OCI-LY1 (cell line): ENCODE results near the gene MIS18BP1.

ENCODE experiments used
- H2AFZ ChIP-seq: fragments of 200-600 bp; sonication (generic), shearing (Covaris generic); 2 replicates; pipeline ENCODE4 v1.6.0; 2014; ENCODE audit warnings: antibody characterized with exemption, mild to moderate bottlenecking, low read length
- H3F3A ChIP-seq: fragments of 200-600 bp; sonication (generic), shearing (Covaris generic); 2 replicates; pipeline ENCODE4 v1.6.0; 2014; ENCODE audit warnings: mild to moderate bottlenecking, antibody characterized with exemption, low read length, moderate library complexity; ENCODE audit not compliant: insufficient read depth
- H3K27ac ChIP-seq: fragments of 200-600 bp; sonication (generic); 2 replicates; pipeline ENCODE4 v1.5.1; 2014; ENCODE audit warnings: low read length, mixed run types, mild to moderate bottlenecking, low read depth; ENCODE audit not compliant: poor library complexity, severe bottlenecking
- H3K27me3 ChIP-seq: fragments of 200-600 bp; sonication (generic); 2 replicates; pipeline ENCODE4 v1.6.0; 2014; ENCODE audit warnings: antibody characterized with exemption, mild to moderate bottlenecking, low read length, moderate library complexity; ENCODE audit not compliant: insufficient read depth
- H3K36me3 ChIP-seq: fragments of 200-600 bp; sonication (generic); 2 replicates; pipeline ENCODE4 v1.6.1; 2014; ENCODE audit warnings: mild to moderate bottlenecking, antibody characterized with exemption, low read length, moderate library complexity, mixed read lengths; ENCODE audit not compliant: insufficient read depth
- H3K4me1 ChIP-seq: fragments of 200-600 bp; sonication (generic); 2 replicates; pipeline ENCODE4 v1.5.1; 2014; ENCODE audit warnings: mild to moderate bottlenecking, low read length, moderate library complexity; ENCODE audit not compliant: insufficient read depth, severe bottlenecking
- H3K4me2 ChIP-seq: fragments of 200-600 bp; sonication (generic), shearing (Covaris generic); 2 replicates; pipeline ENCODE4 v1.6.1; 2014; ENCODE audit warnings: low read length
- H3K4me3 ChIP-seq: fragments of 200-600 bp; sonication (generic); 2 replicates; pipeline ENCODE4 v1.5.1; 2014; ENCODE audit warnings: low read length, low read depth, mild to moderate bottlenecking, mixed read lengths; ENCODE audit not compliant: poor library complexity, severe bottlenecking
- H3K79me2 ChIP-seq: fragments of 200-600 bp; shearing (Covaris generic); 2 replicates; pipeline ENCODE4 v1.6.1; 2016; ENCODE audit warnings: mixed run types, low read length, mixed read lengths; ENCODE audit not compliant: insufficient read depth
- H3K9ac ChIP-seq: fragments of 200-600 bp; sonication (generic), shearing (Covaris generic); 2 replicates; pipeline ENCODE4 v1.6.1; 2014; ENCODE audit warnings: mild to moderate bottlenecking, low read length, mixed read lengths
- H3K9me2 ChIP-seq: fragments of 200-600 bp; sonication (generic), shearing (Covaris generic); 2 replicates; pipeline ENCODE4 v1.6.1; 2014; ENCODE audit warnings: low read depth, mild to moderate bottlenecking, low read length, mixed read lengths
- H3K9me3 ChIP-seq: fragments of 200-600 bp; shearing (Covaris generic); 2 replicates; pipeline ENCODE4 v1.6.1; 2014; ENCODE audit warnings: low read length, mixed read lengths
- H4K20me1 ChIP-seq: fragments of 200-600 bp; sonication (generic), shearing (Covaris generic); 2 replicates; pipeline ENCODE4 v1.6.0; 2016; ENCODE audit warnings: mild to moderate bottlenecking, low read length; ENCODE audit not compliant: insufficient read depth
- EZH2 ChIP-seq: fragments of 200-600 bp; sonication (generic), shearing (Covaris generic); IDR thresholded peaks from 2 replicates; pipeline ENCODE4 v1.8.0; 2017; ENCODE audit warnings: borderline replicate concordance, mixed run types, mild to moderate bottlenecking, antibody characterized with exemption, low read length, moderate library complexity, mixed read lengths
- TF ChIP-seq, protein P1 (sequence below): fragments of 200-600 bp; sonication (generic), shearing (Covaris generic); IDR thresholded peaks from 2 replicates; pipeline ENCODE4 v1.5.1; 2017; ENCODE audit warnings: mild to moderate bottlenecking, antibody characterized with exemption, low read length, moderate library complexity, mixed read lengths

MIS18BP1 gene

DNA sequence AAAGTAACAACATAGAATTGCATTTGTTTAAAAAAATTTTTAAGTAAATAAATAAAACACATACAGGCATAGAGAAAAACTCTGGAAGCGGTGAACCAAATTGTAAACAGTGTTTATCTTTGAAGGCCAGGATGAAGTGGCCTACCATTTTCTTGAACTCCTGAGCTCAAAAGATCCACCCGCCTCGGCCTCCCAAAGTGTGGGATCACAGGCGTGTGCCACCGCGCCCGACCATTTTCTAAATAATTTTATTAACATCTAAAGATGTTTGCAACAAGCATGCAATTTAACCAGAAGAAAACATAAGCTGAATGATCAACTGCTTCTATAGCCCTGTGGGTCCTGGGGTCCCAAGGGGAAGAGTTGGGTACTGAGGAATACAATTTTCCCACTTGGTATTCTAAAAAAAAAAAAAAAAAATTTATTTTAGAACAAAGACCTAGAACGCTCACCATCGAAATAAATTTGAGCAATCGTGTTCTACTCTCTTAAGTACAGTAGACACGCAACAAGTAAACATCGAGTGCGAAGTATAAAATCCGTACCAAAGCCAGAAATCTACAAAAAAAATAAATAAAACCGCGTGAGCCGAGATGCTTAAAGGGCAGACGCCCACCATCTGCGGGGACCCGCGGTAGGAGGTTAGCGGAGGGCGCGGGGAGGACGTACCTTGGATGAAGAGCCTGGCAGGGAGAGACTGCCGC, 484 bp downstream of the MIS18BP1 start:
- Histone ChIP-seq H3K4me1 (peaks cover 40% of the 10 kb centered on the region), H3K27ac (peak overlapping the region; percentile 72), H3K4me2 (peak overlapping the region; percentile 69), H2AFZ (no peak overlapping the region), H3K9ac (peak overlapping the region; percentile 69), H4K20me1 (no peaks in the 10 kb centered on the region), H3K9me2 (no peaks in the 10 kb centered on the region), H3K27me3 (no peaks in the 10 kb centered on the region), H3K9me3 (no peaks in the 10 kb centered on the region), H3F3A (no peaks in the 10 kb centered on the region), H3K36me3 (peaks cover 15% of the 10 kb centered on the region), H3K79me2 (peaks cover 52% of the 10 kb centered on the region), H3K4me3 (peak overlapping the region; percentile 65)
- no peak for TF ChIP-seq EZH2
- TF ChIP-seq, protein P1, sequence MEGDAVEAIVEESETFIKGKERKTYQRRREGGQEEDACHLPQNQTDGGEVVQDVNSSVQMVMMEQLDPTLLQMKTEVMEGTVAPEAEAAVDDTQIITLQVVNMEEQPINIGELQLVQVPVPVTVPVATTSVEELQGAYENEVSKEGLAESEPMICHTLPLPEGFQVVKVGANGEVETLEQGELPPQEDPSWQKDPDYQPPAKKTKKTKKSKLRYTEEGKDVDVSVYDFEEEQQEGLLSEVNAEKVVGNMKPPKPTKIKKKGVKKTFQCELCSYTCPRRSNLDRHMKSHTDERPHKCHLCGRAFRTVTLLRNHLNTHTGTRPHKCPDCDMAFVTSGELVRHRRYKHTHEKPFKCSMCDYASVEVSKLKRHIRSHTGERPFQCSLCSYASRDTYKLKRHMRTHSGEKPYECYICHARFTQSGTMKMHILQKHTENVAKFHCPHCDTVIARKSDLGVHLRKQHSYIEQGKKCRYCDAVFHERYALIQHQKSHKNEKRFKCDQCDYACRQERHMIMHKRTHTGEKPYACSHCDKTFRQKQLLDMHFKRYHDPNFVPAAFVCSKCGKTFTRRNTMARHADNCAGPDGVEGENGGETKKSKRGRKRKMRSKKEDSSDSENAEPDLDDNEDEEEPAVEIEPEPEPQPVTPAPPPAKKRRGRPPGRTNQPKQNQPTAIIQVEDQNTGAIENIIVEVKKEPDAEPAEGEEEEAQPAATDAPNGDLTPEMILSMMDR: no peak

DNA sequence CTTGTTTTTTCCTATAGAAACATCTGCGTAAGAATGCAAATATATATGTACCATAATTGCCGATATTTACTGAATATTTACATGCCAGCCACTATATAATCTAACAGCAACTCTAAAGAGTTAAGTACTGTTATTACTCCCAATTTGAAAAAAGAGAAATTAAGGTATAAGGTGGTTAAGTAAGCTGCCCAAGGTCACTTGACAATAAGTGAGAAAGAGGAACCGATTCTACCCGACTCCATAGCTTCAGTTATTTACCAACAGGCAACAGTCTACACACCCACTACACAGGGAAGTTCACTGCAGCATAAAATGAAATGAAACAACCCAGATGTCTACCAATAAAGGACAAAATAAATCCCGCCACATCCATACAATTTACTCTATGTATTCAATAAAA, 1.1 kb downstream of the MIS18BP1 start:
- H3K4me3 ChIP-seq: peak overlapping the region; percentile 65
- H3K4me2 ChIP-seq: peak overlapping the region; percentile 69
- no peak overlapping the region for H2AFZ ChIP-seq
- TF ChIP-seq EZH2: no peak
- TF ChIP-seq, protein P1: no peak
- H3K4me1 ChIP-seq: peaks cover 44% of the 10 kb centered on the region
- H3K79me2 ChIP-seq: peaks cover 58% of the 10 kb centered on the region
- H4K20me1 ChIP-seq: no peaks in the 10 kb centered on the region
- no peaks in the 10 kb centered on the region for H3K27me3 ChIP-seq
- H3K9me2 ChIP-seq: no peaks in the 10 kb centered on the region
- H3F3A ChIP-seq: no peaks in the 10 kb centered on the region
- peak overlapping the region; percentile 72 for H3K27ac ChIP-seq
- peak overlapping the region; percentile 69 for H3K9ac ChIP-seq
- H3K36me3 ChIP-seq: peaks cover 20% of the 10 kb centered on the region
- no peaks in the 10 kb centered on the region for H3K9me3 ChIP-seq

DNA sequence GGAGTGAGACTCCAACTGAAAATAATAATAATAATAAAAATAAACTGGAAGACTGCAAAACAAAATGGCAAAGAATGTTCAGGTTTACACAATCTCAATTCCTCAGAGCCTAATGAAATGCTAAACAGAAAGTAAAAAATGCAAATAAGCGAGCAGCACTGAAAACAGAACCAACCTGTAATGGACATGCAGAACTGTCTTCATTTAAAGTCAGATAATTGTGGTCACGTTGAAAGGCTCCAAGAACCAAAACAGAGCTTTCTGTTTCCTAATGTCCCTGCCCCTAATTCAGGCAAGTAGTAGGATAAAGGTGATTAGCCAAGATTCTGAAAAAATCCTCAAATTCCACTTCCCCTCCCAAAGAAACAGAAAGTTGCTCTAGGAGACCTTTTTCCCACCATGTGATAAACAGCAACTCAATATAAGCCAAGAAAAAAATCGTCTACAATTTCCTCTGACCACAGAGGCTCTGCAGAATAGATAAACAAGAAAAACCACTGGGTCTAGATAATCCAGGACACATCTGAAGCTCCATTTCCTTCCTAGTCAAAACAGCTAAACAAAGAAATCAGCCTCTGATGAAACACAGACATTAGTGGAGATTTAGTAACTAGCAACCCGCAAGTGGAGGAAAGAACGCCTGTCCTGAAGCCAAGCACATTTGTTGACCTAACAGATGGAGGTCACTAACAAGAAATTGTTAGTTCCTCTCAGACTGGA, 3.0 kb downstream of the MIS18BP1 start:
- Histone ChIP-seq H3K27me3 (no peaks in the 10 kb centered on the region), H3K36me3 (peaks cover 35% of the 10 kb centered on the region), H3K27ac (peak overlapping the region; percentile 72), H3F3A (no peaks in the 10 kb centered on the region), H3K4me3 (peak overlapping the region; percentile 65), H3K4me2 (peak overlapping the region; percentile 69), H3K9ac (peak overlapping the region; percentile 23; the same call in 1 of the 2 replicates), H3K9me2 (no peaks in the 10 kb centered on the region), H3K9me3 (no peaks in the 10 kb centered on the region), H4K20me1 (no peaks in the 10 kb centered on the region), H2AFZ (no peak overlapping the region), H3K4me1 (peaks cover 49% of the 10 kb centered on the region), H3K79me2 (peaks cover 77% of the 10 kb centered on the region)
- TF ChIP-seq, protein P1: no peak
- no peak for TF ChIP-seq EZH2
